Retinal pigment epithelial cell (primary cell): Measurements from ENCODE around the gene ATXN7L2.

Experiments used
- DNase-seq: peaks from one replicate; pipeline ENCODE4 v3.0.0-alpha.2; 2010; ENCODE audit warnings: low read depth
- H3K4me3 ChIP-seq: 2 replicates; pipeline ENCODE4 v1.5.1; 2011; ENCODE audit warnings: mild to moderate bottlenecking, low read length, control low read depth, moderate library complexity
- TF ChIP-seq, protein P1 (sequence below): conservative IDR thresholded peaks from 2 replicates; pipeline ENCODE4 v1.5.1; 2011; ENCODE audit warnings: low read depth, low read length, control low read depth, inconsistent platforms

ATXN7L2 gene

DNA sequence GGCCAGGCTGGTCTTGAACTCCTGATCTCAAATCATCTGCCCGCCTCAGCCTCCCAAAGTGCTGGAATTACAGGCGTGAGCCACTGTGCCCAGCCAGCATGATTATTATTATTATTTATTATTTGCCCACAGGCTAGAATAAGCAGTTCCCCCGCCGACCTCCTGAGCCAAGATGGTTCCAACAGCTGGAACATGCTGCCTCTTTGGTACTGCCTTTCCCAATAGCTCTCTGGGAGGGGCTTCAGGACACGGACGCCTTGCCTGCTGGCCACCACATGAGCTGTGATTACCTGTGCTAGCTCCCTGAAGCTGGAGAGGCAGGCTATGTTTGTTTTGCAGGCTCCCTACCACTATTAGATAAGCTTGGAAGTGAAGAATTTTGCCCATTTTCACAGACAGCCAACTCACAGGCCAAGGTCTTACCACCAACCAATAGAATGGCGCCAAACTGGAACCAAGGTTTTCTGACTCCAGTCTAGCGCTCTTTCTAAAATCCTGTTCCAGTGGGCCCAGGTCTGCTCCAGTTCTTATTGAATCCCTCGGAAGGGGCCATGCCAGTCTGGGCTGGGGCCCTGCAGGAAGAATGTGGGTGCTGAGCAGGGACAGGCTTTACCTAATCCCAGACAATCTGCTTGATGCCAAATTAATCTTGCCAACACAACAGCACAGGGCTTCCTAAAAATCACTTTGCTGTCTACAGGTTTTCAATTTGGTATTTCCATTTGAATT is 53.9 kb downstream of the ATXN7L2 start:
- H3K4me3 ChIP-seq = no peak overlapping the region
- DNase-seq = no peak
- TF ChIP-seq, protein P1, sequence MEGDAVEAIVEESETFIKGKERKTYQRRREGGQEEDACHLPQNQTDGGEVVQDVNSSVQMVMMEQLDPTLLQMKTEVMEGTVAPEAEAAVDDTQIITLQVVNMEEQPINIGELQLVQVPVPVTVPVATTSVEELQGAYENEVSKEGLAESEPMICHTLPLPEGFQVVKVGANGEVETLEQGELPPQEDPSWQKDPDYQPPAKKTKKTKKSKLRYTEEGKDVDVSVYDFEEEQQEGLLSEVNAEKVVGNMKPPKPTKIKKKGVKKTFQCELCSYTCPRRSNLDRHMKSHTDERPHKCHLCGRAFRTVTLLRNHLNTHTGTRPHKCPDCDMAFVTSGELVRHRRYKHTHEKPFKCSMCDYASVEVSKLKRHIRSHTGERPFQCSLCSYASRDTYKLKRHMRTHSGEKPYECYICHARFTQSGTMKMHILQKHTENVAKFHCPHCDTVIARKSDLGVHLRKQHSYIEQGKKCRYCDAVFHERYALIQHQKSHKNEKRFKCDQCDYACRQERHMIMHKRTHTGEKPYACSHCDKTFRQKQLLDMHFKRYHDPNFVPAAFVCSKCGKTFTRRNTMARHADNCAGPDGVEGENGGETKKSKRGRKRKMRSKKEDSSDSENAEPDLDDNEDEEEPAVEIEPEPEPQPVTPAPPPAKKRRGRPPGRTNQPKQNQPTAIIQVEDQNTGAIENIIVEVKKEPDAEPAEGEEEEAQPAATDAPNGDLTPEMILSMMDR = no peak

DNA sequence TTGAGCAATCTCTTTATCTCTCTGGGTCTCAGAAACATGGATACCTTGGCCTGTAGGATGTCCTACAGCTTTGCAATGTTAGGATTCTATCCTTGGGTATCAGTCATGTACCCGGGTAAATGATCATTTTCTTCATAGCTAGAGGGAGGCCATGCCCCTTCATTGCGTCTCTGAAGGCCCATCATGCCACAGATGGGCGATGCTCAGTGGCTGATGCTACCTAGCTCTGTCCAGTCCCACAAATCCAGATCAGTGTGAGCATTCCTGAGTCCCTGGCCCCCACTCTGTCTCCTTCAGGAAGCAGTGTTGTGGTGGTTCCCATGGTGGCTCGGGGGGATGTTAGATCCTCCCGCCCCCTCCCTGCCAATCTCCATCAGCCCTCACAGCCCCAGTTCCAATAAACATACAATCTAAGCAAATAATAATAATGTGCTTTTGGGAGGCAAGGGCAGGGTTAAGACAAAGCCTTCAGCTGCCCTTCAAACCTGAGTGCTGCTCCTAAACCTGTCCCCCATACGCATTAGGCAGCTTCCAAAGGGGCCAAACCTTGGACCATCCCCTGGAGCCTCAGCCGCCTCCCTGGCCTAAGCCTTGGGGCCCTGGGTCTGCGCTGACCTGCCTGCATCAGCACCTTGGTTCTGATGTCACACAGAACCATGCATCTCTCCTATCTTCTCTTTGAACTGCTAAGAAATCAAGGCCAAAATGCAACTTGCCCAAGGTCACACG is 55.3 kb downstream of the ATXN7L2 start:
- no peak for DNase-seq
- TF ChIP-seq, protein P1 = no peak
- no peak overlapping the region for H3K4me3 ChIP-seq

DNA sequence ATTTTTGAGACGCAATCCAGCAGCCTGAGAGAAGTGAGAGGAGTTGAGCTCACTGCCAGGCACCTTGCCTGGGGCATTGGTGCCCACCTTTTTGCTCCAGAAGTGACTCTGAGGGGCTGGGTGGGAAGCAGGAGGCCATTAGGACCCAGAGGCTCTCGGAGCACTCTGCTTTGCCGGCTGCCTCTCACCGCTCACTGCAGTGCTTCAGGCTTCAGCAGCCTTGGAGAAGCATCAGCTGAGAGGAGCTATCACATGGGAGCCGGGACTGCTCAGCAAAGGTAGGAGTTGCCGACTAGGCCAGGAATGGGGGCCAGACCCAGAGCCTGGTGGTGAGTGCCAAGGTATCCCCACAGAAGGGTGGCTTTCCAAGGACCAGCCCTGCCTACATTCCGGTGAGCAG is 56.0 kb downstream of the ATXN7L2 start, which contains the start of gene GPR61:
TSS of gene GPR61 (plus strand) at position 197 of the 400 bp plus-strand sequence. CDS start 3,151 bp downstream, outside the sequence.
- DNase-seq = no peak
- H3K4me3 ChIP-seq = no peak within 1 kb of the TSS
- TF ChIP-seq, protein P1 = no peak

DNA sequence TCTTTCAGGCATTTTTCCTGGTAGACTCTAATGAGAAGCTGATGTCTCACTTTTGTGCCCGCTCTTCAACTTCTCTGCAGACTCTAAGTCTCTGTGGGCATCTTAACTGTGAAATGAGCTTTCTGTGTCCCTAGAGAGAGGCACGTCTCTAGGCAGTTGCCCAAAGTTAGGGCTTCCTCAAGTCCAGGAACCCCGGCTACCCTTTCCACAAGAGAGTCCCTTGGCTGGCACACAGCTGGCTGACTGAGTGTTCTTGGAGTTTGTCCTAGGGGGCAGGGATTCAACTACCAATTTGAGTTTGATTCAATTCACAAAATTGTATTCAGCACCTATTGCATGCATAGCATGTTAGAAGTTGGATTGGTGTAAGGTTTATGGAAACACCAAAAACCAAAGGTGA is 57.4 kb downstream of the ATXN7L2 start:
- no peak overlapping the region for H3K4me3 ChIP-seq
- TF ChIP-seq, protein P1 = no peak
- no peak for DNase-seq
